Prostate gland (tissue), 2 donors: ENCODE results near the gene ZNF526.

Source experiments
- POLR2A ChIP-seq: fragments of 450-650 bp; IDR thresholded peaks from one replicate; pipeline ENCODE4 v1.6.1; 2016; ENCODE audit warnings: antibody characterized with exemption, mild to moderate bottlenecking
- TF ChIP-seq, protein P1 (sequence below), 4 experiments: fragments of 200-600 bp in 2 of 4; fragments of 450-650 bp in 2 of 4; sonication (generic) in 2 of 4; IDR thresholded peaks; 1 replicate in 3 of 4; 2 replicates in 1 of 4; pipeline ENCODE4 v1.5.1; 2016 to 2019; ENCODE audit warnings: antibody characterized with exemption in 4 of 4, mild to moderate bottlenecking in 2 of 4, moderate library complexity in 2 of 4

DNA sequence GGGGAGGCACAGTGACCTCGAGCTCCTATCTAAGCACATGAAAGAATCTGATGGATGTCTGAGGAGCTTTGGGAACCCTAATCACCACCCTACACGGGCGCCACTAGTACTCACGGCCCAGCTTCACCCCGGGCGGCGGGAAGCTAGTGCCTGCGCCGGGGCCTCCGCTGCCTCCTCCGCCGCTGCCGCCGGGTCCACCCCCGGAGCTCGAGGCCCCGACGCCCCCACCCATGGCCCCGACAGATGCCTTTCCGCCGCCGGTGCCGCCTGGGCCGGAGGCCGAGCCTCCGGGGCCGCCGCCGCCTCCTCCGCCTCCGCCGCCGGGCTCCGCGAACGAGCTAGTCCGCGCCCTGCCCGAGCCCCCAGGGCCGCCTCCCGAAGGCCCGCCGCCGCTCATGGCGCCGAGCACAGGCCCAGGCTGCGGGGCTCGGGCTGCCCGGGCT is 22.0 kb downstream of the ZNF526 start:
- TF ChIP-seq, protein P1, sequence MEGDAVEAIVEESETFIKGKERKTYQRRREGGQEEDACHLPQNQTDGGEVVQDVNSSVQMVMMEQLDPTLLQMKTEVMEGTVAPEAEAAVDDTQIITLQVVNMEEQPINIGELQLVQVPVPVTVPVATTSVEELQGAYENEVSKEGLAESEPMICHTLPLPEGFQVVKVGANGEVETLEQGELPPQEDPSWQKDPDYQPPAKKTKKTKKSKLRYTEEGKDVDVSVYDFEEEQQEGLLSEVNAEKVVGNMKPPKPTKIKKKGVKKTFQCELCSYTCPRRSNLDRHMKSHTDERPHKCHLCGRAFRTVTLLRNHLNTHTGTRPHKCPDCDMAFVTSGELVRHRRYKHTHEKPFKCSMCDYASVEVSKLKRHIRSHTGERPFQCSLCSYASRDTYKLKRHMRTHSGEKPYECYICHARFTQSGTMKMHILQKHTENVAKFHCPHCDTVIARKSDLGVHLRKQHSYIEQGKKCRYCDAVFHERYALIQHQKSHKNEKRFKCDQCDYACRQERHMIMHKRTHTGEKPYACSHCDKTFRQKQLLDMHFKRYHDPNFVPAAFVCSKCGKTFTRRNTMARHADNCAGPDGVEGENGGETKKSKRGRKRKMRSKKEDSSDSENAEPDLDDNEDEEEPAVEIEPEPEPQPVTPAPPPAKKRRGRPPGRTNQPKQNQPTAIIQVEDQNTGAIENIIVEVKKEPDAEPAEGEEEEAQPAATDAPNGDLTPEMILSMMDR (IDR thresholded peaks at IDR 0.05) = no peak
- TF ChIP-seq POLR2A = no peak
